ENCODE results near the gene KCNK1.
A peak's percentile ranks its signal among the peaks of the same experiment; 100 is the strongest.
"Not testable (repeated sequence)": the region's sequence is repeated elsewhere in the genome, so short reads cannot be mapped to it uniquely, and the experiment has no call there.

The KCNK1 gene

GRCh38 chr1:233608988-233609387 lies 4.9 kb upstream of the KCNK1 start:
- DNase-seq = no peak

GRCh38 chr1:233609926-233610325 lies 4.0 kb upstream of the KCNK1 start:
- no peak for DNase-seq

- DNase-seq = no peak
These were observed 3.3 kb upstream of the KCNK1 start for GRCh38 chr1:233610628-233611027.

- not testable (repeated sequence) for DNase-seq
These were observed 2.5 kb upstream of the KCNK1 start for GRCh38 chr1:233611363-233611762.

GRCh38 chr1:233614173-233614742 lies 352 bp downstream of the KCNK1 start:
- DNase-seq = peak; percentile 36

- no peak for DNase-seq
These were observed 1.0 kb downstream of the KCNK1 start for GRCh38 chr1:233614743-233615521.

- no peak for DNase-seq
These were observed 1.7 kb downstream of the KCNK1 start for GRCh38 chr1:233615571-233615970.

- DNase-seq = no peak
These were observed 3.1 kb downstream of the KCNK1 start for GRCh38 chr1:233617025-233617424.

GRCh38 chr1:233619414-233619813 lies 5.5 kb downstream of the KCNK1 start:
- DNase-seq = not testable (repeated sequence)

GRCh38 chr1:233620065-233620464 lies 6.2 kb downstream of the KCNK1 start:
- DNase-seq = no peak

- DNase-seq = no peak
These were observed 8.0 kb downstream of the KCNK1 start for GRCh38 chr1:233621923-233622322.

GRCh38 chr1:233624289-233624688 lies 10.4 kb downstream of the KCNK1 start:
- no peak for DNase-seq

GRCh38 chr1:233625087-233625486 lies 11.2 kb downstream of the KCNK1 start:
- DNase-seq = no peak

GRCh38 chr1:233625510-233625981 lies 11.6 kb downstream of the KCNK1 start:
- no peak for DNase-seq

- no peak for DNase-seq
These were observed 13.5 kb downstream of the KCNK1 start for GRCh38 chr1:233627376-233627775.

- no peak for DNase-seq
These were observed 13.9 kb downstream of the KCNK1 start for GRCh38 chr1:233627823-233628222.

- DNase-seq = no peak
These were observed 15.5 kb downstream of the KCNK1 start for GRCh38 chr1:233629305-233629935.

- no peak for DNase-seq
These were observed 18.0 kb downstream of the KCNK1 start for GRCh38 chr1:233631810-233632405.

- DNase-seq = no peak
These were observed 18.5 kb downstream of the KCNK1 start for GRCh38 chr1:233632436-233632835.

- DNase-seq = peak; percentile 52
These were observed 22.0 kb downstream of the KCNK1 start for GRCh38 chr1:233635765-233636502.

GRCh38 chr1:233636503-233636877 lies 22.6 kb downstream of the KCNK1 start:
- no peak for DNase-seq

- no peak for DNase-seq
These were observed 24.6 kb downstream of the KCNK1 start for GRCh38 chr1:233638513-233638912.

- DNase-seq = peak; percentile 73
These were observed 25.7 kb downstream of the KCNK1 start for GRCh38 chr1:233639611-233640010.
